C4-2B (cell line): Measurements from ENCODE around the gene CREB5.
A peak's percentile ranks its signal among the peaks of the same experiment; 100 is the strongest.

Experiments
- H3K27ac ChIP-seq: fragments of 450-650 bp; 2 replicates; pipeline ENCODE4 v1.5.1; 2017
- CTCF ChIP-seq: fragments of 450-650 bp; conservative IDR thresholded peaks from 2 replicates; pipeline ENCODE4 v1.5.1; 2017; ENCODE audit warnings: mild to moderate bottlenecking
- ZFX ChIP-seq: fragments of 450-650 bp; IDR thresholded peaks from 2 replicates; pipeline ENCODE4 v1.6.1; 2017

Gene CREB5

GRCh38 chr7:28724563-28724962 is 312.2 kb downstream of the CREB5 start:
- TF ChIP-seq CTCF (no peak), ZFX (no peak)
- no peak overlapping the region for H3K27ac ChIP-seq

- TF ChIP-seq CTCF (no peak), ZFX (no peak)
- peak overlapping the region; percentile 42; the same call in 1 of the 2 replicates for H3K27ac ChIP-seq
Measured at GRCh38 chr7:28725045-28725642, 312.8 kb downstream of the CREB5 start.

GRCh38 chr7:28725911-28726310 is 313.6 kb downstream of the CREB5 start:
- no peak overlapping the region for H3K27ac ChIP-seq
- TF ChIP-seq ZFX: no peak
- TF ChIP-seq CTCF: no peak

GRCh38 chr7:28726555-28726954 is 314.2 kb downstream of the CREB5 start:
- TF ChIP-seq ZFX (no peak), CTCF (no peak)
- H3K27ac ChIP-seq: no peak overlapping the region

GRCh38 chr7:28729281-28729680 is 317.0 kb downstream of the CREB5 start:
- H3K27ac ChIP-seq: no peak overlapping the region
- TF ChIP-seq ZFX: no peak
- TF ChIP-seq CTCF: no peak

- TF ChIP-seq ZFX (no peak), CTCF (no peak)
- H3K27ac ChIP-seq: no peak overlapping the region
Measured at GRCh38 chr7:28729727-28730126, 317.4 kb downstream of the CREB5 start.

- no peak overlapping the region for H3K27ac ChIP-seq
- TF ChIP-seq ZFX: no peak
- no peak for TF ChIP-seq CTCF
Measured at GRCh38 chr7:28731092-28731658, 318.9 kb downstream of the CREB5 start.
